Activated T-cell treated with anti-CD3 and anti-CD28 coated beads, Interleukin-2, amount 50 U/mL, for 72 hours (primary cell): ENCODE results near the gene ZNF775. TPM values are rescaled to one million over a fixed set of nuclear protein-coding genes. Genes with fewer than 3 reads are reported as not detected.

Source experiments
- ATAC-seq, 2 donors: fragments of 150-1000 bp; cut with Tn5 transposase; replicated peaks in 1 of 2; 2 replicates each; pipeline ENCODE4 v1.10.0; 2021; ENCODE audit warnings: moderate library complexity in 2 of 2, mild to moderate bottlenecking in 1 of 2
- DNase-seq, 2 donors: peaks; one replicate each; pipeline ENCODE4 v3.0.0; 2021 to 2022; ENCODE audit warnings: mixed read lengths in 1 of 2
- H3K27ac Mint-ChIP-seq: one replicate; pipeline ENCODE4 v1.8.0; 2022; ENCODE audit warnings: mild to moderate bottlenecking, moderate library complexity, mixed read lengths
- H3K27me3 Mint-ChIP-seq: one replicate; pipeline ENCODE4 v1.8.0; 2022; ENCODE audit warnings: low read depth, mixed read lengths
- H3K36me3 Mint-ChIP-seq, 2 donors: one replicate each; pipeline ENCODE4 v1.8.0; 2022; ENCODE audit warnings: mixed read lengths in 2 of 2, mild to moderate bottlenecking in 1 of 2; ENCODE audit not compliant: insufficient read depth in 2 of 2
- H3K4me1 Mint-ChIP-seq: one replicate; pipeline ENCODE4 v1.8.0; 2022; ENCODE audit warnings: low read depth, mixed read lengths
- H3K4me3 Mint-ChIP-seq, 2 donors: one replicate each; pipeline ENCODE4 v1.8.0; 2022; ENCODE audit warnings: mild to moderate bottlenecking in 2 of 2, mixed read lengths in 2 of 2, moderate library complexity in 2 of 2
- H3K9me3 Mint-ChIP-seq, 2 donors: one replicate each; pipeline ENCODE4 v1.8.0; 2022; ENCODE audit warnings: mixed read lengths in 2 of 2
- total RNA-seq, 2 donors: library from RNA; stranded (reverse); gene quantifications; one replicate each; pipeline ENCODE4 v1.2.3, GENCODE V29; 2022

ZNF775 gene
- total RNA-seq, 2 donors from 2014 or later = 6.5 to 8.2 TPM

DNA sequence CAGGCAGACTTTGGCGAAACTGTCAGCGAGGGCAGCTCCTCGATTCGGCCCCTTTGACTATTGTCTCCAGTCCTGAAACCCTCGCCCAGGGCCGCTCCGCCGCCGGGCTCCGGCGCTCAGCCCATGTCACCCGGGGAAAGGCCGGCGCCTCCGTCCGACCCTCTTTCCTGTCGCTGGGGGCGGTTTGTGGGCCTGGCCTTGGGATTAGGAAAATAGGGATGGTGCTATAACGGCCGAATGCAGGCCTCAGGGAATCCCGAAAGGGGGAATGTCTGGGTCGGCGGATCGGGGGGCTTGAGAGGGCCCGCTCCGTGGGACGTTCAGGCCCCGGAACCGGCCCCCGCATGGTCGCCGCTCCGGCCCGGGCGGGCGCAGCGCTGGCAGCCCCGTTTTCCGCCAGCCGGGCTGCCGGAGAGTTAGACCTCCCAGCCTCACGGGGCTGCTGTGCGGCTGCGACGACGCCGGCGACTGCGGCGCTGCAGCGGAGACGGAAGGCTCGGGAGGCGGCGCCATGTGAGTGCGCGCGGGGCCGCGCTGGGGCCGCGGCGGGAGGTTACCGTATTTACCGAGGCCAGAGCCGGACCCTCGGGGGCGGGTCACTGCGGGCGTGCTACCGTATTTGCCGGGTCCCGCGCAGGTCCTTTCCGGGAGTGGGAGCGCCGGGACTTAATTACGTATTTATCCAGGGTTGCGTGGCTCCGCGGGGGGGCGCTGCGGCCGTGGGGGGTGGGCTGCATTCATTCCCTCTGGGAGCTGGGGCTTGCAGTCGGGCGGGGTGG lies 25.9 kb downstream of the ZNF775 start:
- Mint-ChIP-seq H3K4me3 (peak overlapping the region; percentile 93 to 95), H3K27me3 (no peaks in the 10 kb centered on the region), H3K4me1 (peaks cover 62% of the 10 kb centered on the region), H3K27ac (peak overlapping the region; percentile 94), H3K9me3 (no peaks in the 10 kb centered on the region), H3K36me3 (peaks cover 0 to 5% of the 10 kb centered on the region in 2 donors)
- ATAC-seq = peak; percentile 84 to 87
- DNase-seq = peak; percentile 88

DNA sequence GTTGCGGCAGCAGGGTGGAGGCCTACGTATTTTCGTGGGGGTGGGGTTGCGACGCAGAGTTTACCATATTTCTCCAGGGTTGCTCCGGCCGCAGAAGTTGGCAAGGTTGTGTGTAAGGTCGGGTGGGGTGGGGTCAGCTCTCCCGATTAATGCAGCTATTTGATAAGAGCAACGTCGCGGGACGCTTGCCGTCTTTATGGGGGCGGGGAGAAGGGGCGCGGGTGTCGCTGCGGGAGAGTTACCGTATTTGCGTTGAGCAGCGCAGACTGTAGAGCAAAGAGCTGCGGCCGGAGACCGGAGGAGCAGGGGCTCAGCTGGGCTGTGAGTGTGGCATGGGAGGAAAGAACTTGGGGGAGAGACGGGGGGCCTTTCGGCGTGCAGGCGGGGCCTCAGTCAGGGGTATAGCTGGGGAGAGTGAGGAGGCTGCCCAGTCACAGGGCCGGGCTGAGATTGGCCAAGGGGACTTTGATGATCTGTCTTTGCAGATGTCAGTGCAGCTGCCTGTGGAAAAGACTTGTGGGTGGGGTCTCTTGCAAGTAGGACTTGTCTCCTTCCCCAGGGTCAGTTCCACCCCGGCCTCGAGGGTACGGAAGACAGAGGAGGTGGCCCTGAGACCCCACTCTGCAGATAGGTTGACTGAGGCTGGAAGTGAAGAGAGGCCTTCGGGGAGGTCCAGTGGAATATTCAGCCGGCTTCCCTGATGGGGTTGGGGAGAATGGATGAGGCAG lies 26.6 kb downstream of the ZNF775 start:
- H3K4me1 Mint-ChIP-seq = peaks cover 54% of the 10 kb centered on the region
- ATAC-seq (peak; percentile 39 to 45), DNase-seq (peak; percentile 48 to 56)
- H3K9me3 Mint-ChIP-seq = no peaks in the 10 kb centered on the region
- H3K27ac Mint-ChIP-seq = peak overlapping the region; percentile 90
- no peaks in the 10 kb centered on the region for H3K27me3 Mint-ChIP-seq
- peak overlapping the region; percentile 93 to 95 for H3K4me3 Mint-ChIP-seq
- peaks cover 0 to 5% of the 10 kb centered on the region in 2 donors for H3K36me3 Mint-ChIP-seq

DNA sequence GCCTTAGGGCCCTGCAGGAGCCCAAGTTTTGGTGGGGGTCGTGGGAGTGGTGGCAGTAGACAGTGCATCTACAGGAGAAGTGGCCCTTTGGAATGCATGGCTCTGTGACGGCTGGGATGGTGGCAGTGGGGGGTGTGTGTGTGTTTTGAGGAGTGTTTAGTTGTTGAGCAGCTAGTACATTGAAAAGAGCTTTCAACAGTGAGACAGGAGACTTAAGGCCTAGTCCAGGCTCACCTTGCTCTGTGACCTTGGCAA lies 27.1 kb downstream of the ZNF775 start:
- Mint-ChIP-seq H3K36me3 (peaks cover 0 to 5% of the 10 kb centered on the region in 2 donors), H3K4me3 (peak overlapping the region; percentile 93 to 95), H3K27me3 (no peaks in the 10 kb centered on the region), H3K9me3 (no peaks in the 10 kb centered on the region), H3K27ac (peak overlapping the region; percentile 90), H3K4me1 (peaks cover 49% of the 10 kb centered on the region)
- DNase-seq = no peak
- ATAC-seq = no peak

DNA sequence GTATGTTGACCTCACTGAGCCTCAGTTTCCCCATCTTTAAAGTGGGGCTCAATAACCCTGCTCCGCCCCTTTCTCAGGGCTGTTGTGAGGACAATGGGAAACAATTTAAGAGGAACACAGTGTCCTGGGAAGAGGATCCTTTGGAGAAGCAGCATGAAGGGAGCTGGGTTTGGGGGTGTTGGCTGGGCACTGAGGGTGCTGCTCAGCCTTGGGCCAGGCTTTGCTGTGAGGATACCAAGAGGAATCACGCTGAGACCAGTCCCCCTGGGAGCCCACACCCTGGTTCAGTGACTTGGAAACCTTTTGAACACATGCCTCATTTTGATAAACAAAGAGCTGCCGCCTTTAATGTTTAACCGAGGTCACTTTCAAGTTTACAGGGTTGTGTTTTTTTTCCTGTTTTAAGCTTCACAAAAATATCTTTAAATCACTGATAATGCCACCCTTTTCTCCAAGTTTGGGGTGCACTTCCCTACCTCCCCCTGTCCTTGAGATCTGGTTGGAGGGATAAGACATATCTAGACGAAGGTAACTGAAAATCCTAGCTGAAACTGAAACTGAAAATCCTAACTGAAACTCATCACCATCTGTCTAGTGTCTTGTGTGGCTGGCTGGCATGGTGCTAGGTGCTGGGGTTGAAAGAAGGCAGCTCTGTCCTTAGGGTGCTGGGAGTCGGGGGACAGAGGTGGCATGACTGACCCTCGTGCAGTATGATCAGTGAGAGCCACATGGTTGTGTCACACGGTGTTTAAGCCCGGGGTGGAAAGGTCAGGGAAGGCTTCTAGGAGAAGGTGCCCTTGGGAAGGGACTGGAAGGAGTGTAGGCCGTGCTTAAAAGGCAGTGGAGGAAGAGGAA lies 27.7 kb downstream of the ZNF775 start:
- ATAC-seq = peak; percentile 54 to 60
- Mint-ChIP-seq H3K4me1 (peaks cover 44% of the 10 kb centered on the region), H3K4me3 (peak overlapping the region; percentile 93 to 95), H3K36me3 (peaks cover 0 to 5% of the 10 kb centered on the region in 2 donors), H3K9me3 (no peaks in the 10 kb centered on the region), H3K27ac (peak overlapping the region; percentile 90), H3K27me3 (no peaks in the 10 kb centered on the region)
- peak; percentile 45 to 53 for DNase-seq

DNA sequence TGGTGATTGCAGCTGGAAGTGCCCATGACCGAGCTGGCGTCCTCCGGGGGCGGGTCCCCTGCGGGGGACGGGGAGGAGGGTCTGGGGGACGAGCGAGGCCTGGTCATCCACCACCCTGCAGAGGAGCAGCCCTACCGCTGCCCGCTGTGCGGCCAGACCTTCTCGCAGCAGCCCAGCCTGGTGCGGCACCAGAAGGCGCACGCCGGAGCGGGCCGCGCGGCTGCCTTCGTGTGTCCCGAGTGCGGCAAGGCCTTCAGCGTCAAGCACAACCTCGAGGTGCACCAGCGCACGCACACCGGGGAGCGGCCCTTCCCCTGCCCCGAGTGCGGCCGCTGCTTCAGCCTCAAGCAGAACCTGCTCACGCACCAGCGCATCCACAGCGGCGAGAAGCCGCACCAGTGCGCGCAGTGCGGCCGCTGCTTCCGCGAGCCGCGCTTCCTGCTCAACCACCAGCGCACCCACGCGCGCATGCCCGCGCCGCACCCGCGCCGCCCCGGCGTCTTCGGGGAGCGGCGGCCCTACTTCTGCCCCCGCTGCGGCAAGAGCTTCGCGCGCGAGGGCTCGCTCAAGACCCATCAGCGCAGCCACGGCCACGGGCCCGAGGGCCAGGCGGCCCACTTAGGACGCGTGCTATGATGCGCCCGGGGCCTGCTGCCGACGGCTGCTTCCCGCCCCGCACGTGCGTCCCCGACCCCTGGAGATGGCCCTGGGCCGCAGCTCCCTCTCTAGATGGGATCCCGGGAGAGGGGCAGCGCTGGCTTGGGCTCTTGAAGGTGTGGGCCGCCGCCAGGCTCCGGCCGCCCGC lies 28.7 kb downstream of the ZNF775 start:
- ATAC-seq = no peak
- Mint-ChIP-seq H3K27me3 (no peaks in the 10 kb centered on the region), H3K27ac (no peak overlapping the region), H3K9me3 (no peaks in the 10 kb centered on the region), H3K4me1 (peaks cover 42% of the 10 kb centered on the region), H3K36me3 (peaks cover 0 to 5% of the 10 kb centered on the region in 2 donors), H3K4me3 (no peak overlapping the region)
- no peak for DNase-seq

DNA sequence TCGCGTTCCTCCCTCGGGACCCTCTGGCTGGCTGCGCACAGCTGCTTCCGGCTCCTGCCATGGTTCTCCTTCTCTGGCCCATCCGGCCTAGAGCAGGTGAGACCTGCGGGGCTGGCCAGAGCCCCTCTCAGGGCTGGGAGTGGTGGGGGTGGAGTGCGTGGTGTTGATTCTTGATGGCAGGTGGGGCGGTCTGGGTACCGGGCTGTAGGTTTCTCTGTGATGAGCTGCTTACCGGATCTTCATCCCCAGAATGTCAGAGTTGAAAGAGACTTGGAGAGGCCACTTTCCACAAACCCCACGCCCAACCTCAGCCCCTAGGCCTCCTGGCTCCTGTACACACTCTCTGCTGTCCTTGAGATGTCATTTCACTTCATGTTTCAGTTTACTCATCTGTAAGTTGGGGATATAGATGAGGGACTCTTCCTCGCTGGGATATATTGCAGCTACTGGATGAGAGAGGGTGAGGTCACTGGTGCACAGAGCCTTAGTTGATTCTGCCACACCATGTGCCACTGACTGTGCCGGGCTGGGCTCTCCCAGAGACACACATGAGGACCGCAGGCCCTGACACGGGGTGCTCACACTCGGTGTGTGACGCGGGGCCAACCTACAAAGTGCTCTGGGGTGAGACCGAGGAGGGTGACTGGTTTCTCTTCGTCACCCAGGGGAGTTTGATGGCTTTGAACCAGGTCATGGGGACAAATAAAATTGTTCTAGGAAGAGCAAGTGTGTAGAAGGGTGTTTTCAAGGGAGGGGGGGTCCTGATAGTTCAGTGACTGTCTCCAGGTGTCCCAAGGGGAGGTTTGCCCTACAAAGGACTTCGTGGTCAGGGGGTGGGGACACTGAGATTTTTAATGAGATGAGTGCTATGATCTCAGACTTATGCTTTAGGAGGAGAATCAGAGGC lies 29.5 kb downstream of the ZNF775 start:
- H3K36me3 Mint-ChIP-seq = peaks cover 0 to 5% of the 10 kb centered on the region in 2 donors
- no peaks in the 10 kb centered on the region for H3K27me3 Mint-ChIP-seq
- DNase-seq = no peak
- peak overlapping the region; percentile 68 for H3K27ac Mint-ChIP-seq
- no peak for ATAC-seq
- peak overlapping the region in 1 of 2 donors; percentile 4 for H3K4me3 Mint-ChIP-seq
- peaks cover 48% of the 10 kb centered on the region for H3K4me1 Mint-ChIP-seq
- no peaks in the 10 kb centered on the region for H3K9me3 Mint-ChIP-seq

DNA sequence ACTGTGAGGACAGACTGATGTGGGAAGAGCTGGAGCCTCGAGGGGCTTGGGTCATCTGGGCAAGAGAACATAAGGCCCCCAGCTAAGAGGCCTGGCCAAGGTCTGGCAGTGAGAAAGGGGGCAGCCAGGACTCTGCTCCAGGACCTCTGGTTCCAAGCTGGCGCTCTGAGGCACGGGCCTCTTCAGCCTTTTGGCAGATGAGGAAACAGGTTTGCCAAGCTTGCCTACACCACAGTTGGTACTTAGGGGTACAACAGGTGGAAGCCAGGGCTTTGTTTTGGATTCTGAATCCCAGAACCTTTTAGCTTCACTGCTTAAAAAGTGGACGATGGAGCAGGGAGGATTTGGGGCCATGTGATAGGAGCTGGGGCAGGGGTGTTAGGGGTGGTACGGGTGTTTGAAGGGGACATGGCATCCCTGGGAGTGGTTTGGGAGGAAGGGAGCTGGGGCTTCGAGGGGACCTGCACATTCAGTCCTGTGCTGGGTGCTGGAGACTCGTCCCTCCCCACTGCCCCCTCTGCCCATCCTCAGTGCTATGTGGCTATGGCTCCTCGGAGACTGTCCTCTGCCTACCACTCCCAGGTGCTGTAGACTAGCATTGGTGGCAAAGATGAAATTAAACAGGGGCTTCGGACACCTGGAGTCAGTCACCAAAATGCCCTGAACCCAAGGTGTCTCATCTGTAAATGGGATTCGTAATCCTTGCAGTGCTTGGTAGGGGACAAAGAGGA lies 30.3 kb downstream of the ZNF775 start:
- no peak for DNase-seq
- H3K36me3 Mint-ChIP-seq = peaks cover 0 to 5% of the 10 kb centered on the region in 2 donors
- H3K4me1 Mint-ChIP-seq = peaks cover 47% of the 10 kb centered on the region
- H3K4me3 Mint-ChIP-seq = no peak overlapping the region
- H3K27me3 Mint-ChIP-seq = no peaks in the 10 kb centered on the region
- no peak for ATAC-seq
- peak overlapping the region; percentile 38 for H3K27ac Mint-ChIP-seq
- H3K9me3 Mint-ChIP-seq = no peaks in the 10 kb centered on the region

DNA sequence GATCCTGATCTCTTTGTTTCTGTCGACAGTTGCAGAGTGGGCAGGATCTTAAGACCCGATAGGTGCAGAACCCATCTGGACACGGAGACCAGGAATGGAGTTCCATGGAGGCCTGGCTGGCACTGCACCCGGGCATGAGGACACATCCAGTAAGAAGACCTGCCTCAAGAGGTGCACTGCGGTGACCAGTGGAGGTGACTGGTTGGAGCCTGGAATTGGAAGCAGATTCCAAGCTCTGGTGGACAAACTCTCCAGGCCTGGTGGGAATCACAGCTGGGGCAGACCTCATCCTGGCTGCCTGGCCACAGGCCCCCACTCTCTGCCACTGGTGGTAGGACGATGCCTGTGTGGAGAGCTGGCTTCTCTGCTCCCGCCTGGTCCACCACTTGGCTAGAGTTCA lies 31.0 kb downstream of the ZNF775 start:
- DNase-seq = no peak
- no peak overlapping the region for H3K27ac Mint-ChIP-seq
- H3K27me3 Mint-ChIP-seq = no peaks in the 10 kb centered on the region

DNA sequence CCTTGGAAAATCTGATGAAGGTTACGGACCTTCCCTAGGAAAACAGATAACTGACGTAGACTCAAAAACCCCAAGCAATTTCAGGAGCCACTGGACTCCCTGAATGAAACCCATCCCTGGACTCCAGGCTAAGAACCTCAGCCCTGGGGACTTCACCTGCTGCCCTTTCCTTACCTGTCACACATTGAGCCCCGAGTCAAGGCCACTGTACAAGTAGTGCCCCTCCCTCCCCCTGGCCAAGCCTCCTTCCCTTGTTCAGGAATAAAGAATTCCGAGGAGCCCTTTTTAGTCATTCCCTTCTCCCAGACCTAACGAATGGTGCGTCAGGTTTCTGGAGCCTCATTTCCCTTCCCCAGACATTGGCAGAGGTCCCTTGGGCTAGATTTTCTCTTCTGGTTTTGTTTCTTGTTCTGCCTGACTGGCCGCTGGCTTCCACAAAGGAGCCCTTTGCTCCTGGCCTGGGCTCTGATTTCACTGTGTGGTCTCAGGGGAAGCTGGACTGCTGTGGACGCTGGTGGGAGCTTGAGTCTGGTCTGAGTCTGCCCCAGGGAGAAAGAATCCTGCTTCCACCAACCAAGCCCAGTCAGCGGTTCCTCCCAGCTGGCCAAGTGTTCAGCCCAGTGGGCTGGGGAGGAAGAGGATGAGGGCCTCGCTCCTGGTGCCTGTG lies 31.7 kb downstream of the ZNF775 start:
- peaks cover 45% of the 10 kb centered on the region for H3K4me1 Mint-ChIP-seq
- no peak overlapping the region for H3K27ac Mint-ChIP-seq
- DNase-seq (no peak), ATAC-seq (no peak)
- no peaks in the 10 kb centered on the region for H3K9me3 Mint-ChIP-seq
- H3K36me3 Mint-ChIP-seq = peaks cover 0 to 3% of the 10 kb centered on the region in 2 donors
- H3K27me3 Mint-ChIP-seq = no peaks in the 10 kb centered on the region
- H3K4me3 Mint-ChIP-seq = no peak overlapping the region

More for the DNA sequence above, 31.0 kb downstream of the ZNF775 start:
- Mint-ChIP-seq H3K4me3 (no peak overlapping the region), H3K9me3 (no peaks in the 10 kb centered on the region), H3K4me1 (peaks cover 49% of the 10 kb centered on the region), H3K36me3 (peaks cover 0 to 5% of the 10 kb centered on the region in 2 donors)
- no peak for ATAC-seq

DNA sequence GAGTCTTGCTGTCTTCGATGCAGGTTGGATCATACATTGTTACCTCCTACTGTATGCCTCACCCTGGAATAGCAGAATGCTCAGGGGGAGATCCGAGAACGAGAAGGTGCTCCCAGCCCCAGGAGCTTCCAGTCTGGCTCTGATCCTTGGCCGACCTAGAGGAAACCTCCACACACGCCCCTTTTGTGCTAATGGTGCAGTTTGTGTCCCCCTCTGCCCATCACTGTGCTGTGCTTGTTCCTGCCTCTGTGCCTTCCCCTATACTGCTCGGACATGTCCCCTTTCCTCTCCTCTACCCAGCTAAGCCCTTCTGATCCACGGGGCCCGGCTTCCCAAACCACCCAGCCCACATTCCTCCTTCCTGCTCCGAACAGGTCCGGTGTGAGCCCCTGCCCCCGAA lies 32.5 kb downstream of the ZNF775 start:
- ATAC-seq = no peak
- H3K4me3 Mint-ChIP-seq = no peak overlapping the region
- H3K27ac Mint-ChIP-seq = no peak overlapping the region
- no peak for DNase-seq
- no peaks in the 10 kb centered on the region for H3K9me3 Mint-ChIP-seq
- peaks cover 38% of the 10 kb centered on the region for H3K4me1 Mint-ChIP-seq
- H3K36me3 Mint-ChIP-seq = peaks cover 0 to 3% of the 10 kb centered on the region in 2 donors
- H3K27me3 Mint-ChIP-seq = no peaks in the 10 kb centered on the region

DNA sequence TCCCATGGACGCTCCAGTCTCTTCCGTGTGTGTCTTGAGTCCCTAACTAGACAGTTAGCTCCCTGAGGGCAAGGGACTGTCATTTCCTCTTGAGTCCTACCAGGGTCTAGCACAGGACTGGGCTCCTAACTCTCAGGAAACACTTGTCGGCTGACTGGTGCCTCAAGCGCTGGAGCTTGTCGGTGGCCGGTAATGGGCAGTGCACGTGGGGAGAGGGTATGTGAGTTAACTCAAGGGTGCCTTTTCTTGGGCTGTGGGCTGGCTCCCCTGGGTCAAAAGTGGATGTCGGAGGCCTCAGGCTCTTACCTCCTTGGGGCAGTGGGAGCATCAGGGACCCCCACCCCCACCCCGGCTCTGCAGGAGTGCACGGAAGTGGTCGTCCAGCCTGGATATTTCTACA lies 32.9 kb downstream of the ZNF775 start:
- Mint-ChIP-seq H3K9me3 (no peaks in the 10 kb centered on the region), H3K4me3 (no peak overlapping the region), H3K4me1 (peaks cover 33% of the 10 kb centered on the region), H3K27me3 (no peaks in the 10 kb centered on the region), H3K36me3 (peaks cover 0 to 2% of the 10 kb centered on the region in 2 donors), H3K27ac (no peak overlapping the region)
- DNase-seq (no peak), ATAC-seq (no peak)
